Muscle of leg (tissue), 9 donors: Measurements from ENCODE around the gene EDN3. TPM values are rescaled to one million over a fixed set of nuclear protein-coding genes. Genes with fewer than 3 reads are reported as not detected.

Experiments used
- polyA plus RNA-seq, 8 donors: library from polyadenylated mRNA; unstranded; fragments of 120-200 nt; gene quantifications; one replicate each; pipeline versions ENCODE4 v1.2.1 to v1.2.3, GENCODE V29; 2013; ENCODE audit warnings: inconsistent platforms in 1 of 8, low replicate concordance in 1 of 8; ENCODE audit not compliant: insufficient read length in 8 of 8, insufficient read depth in 1 of 8
- total RNA-seq: library from RNA; stranded (reverse); fragments of 120-200 nt; gene quantifications from one replicate; pipeline ENCODE4 v1.2.4, GENCODE V29; 2013

Gene EDN3
- total and polyA plus RNA-seq, 9 donors, result 17.9 to 42.2 (median 31.9) TPM

Other genes with a start within 250 kb of the EDN3 start
- gene ZNF831, start 136.8 kb upstream of the EDN3 start, total RNA-seq, result 0.18 TPM
- gene ZNF831, start 136.8 kb upstream of the EDN3 start, polyA plus RNA-seq, result under 1 TPM; 0.09 to 0.42 (median 0.20) TPM